ENCODE measurements around the gene MSL3B.

- TF ChIP-seq, protein P1, sequence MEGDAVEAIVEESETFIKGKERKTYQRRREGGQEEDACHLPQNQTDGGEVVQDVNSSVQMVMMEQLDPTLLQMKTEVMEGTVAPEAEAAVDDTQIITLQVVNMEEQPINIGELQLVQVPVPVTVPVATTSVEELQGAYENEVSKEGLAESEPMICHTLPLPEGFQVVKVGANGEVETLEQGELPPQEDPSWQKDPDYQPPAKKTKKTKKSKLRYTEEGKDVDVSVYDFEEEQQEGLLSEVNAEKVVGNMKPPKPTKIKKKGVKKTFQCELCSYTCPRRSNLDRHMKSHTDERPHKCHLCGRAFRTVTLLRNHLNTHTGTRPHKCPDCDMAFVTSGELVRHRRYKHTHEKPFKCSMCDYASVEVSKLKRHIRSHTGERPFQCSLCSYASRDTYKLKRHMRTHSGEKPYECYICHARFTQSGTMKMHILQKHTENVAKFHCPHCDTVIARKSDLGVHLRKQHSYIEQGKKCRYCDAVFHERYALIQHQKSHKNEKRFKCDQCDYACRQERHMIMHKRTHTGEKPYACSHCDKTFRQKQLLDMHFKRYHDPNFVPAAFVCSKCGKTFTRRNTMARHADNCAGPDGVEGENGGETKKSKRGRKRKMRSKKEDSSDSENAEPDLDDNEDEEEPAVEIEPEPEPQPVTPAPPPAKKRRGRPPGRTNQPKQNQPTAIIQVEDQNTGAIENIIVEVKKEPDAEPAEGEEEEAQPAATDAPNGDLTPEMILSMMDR (IDR thresholded peaks at IDR 0.05): no peak
- TF ChIP-seq POLR2A (IDR thresholded peaks at IDR 0.05): no peak
Observed at GRCh38 chr2:233866479-233866878, 1.7 kb downstream of the MSL3B start.

Measured in right lobe of liver (tissue), 4 donors.